Adrenal gland (tissue), 12 donors: ENCODE data around the gene THRB. TPM values are rescaled to one million over a fixed set of nuclear protein-coding genes. Genes with fewer than 3 reads are reported as not detected.

Source experiments
- DNase-seq, 7 donors: peaks; one replicate each; pipeline ENCODE4 v3.0.0-alpha.2; 2019 to 2020
- H3K27ac ChIP-seq, 5 donors: fragments of 200-600 bp; sonication (generic) in 4 of 5; 1 replicate in 3 of 5; 2 replicates in 2 of 5; pipeline versions ENCODE4 v1.5.1 to v1.8.0; 2016 to 2020; ENCODE audit warnings: mild to moderate bottlenecking in 1 of 5
- H3K27me3 ChIP-seq: fragments of 200-600 bp; 2 replicates; pipeline ENCODE4 v1.8.0; 2021
- H3K36me3 ChIP-seq, 2 donors: fragments of 200-600 bp; replicated peaks in 1 of 2; 1 replicate in 1 of 2; 2 replicates in 1 of 2; pipeline versions ENCODE4 v1.5.1 to v1.8.0; 2018 to 2022
- H3K4me1 ChIP-seq, 2 donors: fragments of 200-600 bp; replicated peaks in 1 of 2; 1 replicate in 1 of 2; 2 replicates in 1 of 2; pipeline versions ENCODE4 v1.5.1 to v1.8.0; 2018 to 2021
- H3K4me3 ChIP-seq, 4 donors: fragments of 200-600 bp; sonication (generic) in 3 of 4; one replicate each; pipeline ENCODE4 v1.5.1; 2016 to 2018
- H3K9me3 ChIP-seq, 3 donors: fragments of 200-600 bp; sonication (generic) in 1 of 3; replicated peaks in 1 of 3; 1 replicate in 2 of 3; 2 replicates in 1 of 3; pipeline versions ENCODE4 v1.5.1 to v1.8.0; 2016 to 2021
- CTCF ChIP-seq, 6 experiments: fragments of 450-650 bp in 4 of 6; fragments of 200-600 bp in 2 of 6; sonication (generic) in 1 of 6; IDR thresholded peaks; 1 replicate in 5 of 6; 2 replicates in 1 of 6; pipeline versions ENCODE4 v1.5.1 to v1.8.0; 2016 to 2021; ENCODE audit warnings: antibody characterized with exemption in 6 of 6, mild to moderate bottlenecking in 2 of 6, moderate library complexity in 1 of 6
- POLR2A ChIP-seq, 2 donors: fragments of 450-650 bp; IDR thresholded peaks; one replicate each; pipeline ENCODE4 v1.6.1; 2017; ENCODE audit warnings: antibody characterized with exemption in 2 of 2, mild to moderate bottlenecking in 2 of 2, moderate library complexity in 1 of 2
- WGBS, 4 donors: extraction: QIAGEN DNeasy Blood & Tissue Kit in 2 of 4; methylation state at CpG; one replicate each; pipeline versions ENCODE4 v1.1.5 to v1.1.7; 2013 to 2017; 5-methylcytosine and 5-hydroxymethylcytosine counted together
- intact Hi-C, 2 donors: fragments of 100-400 bp; cut with DNase I; formaldehyde crosslinking; loops; one replicate each; pipeline versions ENCODE4 v1.14.1 to v1.15.0; 2022 to 2023
- polyA plus RNA-seq, 3 donors: library from polyadenylated mRNA; stranded (reverse); fragments of 200-250 nt in 2 of 3; fragments of 350-450 nt in 1 of 3; fragmentation: Illumina TruSeq in 1 of 3; extraction: RNeasy Lipid Tissue Mini Kit (QIAGEN cat#74804) in 1 of 3; gene quantifications; one replicate each; pipeline ENCODE4 v1.2.3, GENCODE V29; 2013 to 2014
- total RNA-seq, 9 donors: library from RNA; depleted of rRNA in 4 of 9; stranded (reverse); fragments of >200 nt in 4 of 9; fragments of 120-200 nt in 1 of 9; fragmentation: NEBNext Ultra II Directional in 1 of 9; extraction: Animal tissue kit (Norgen Biotek cat#: 25700) in 1 of 9; gene quantifications; one replicate each; pipeline versions ENCODE4 v1.1.0 to v1.2.4, GENCODE V29; 2013 to 2023
- donor health status: healthy with polysubstance abuse.
- donor health status: Bipolar disorder and iron deficiency.
- donor health status: DM: yes; HTN: yes; CAD: no.
- donor health status: DM: no; HTN: no; CAD: no.
- donor health status: DM: no; HTN: no; CAD: no.
- donor health status: DM: yes; HTN: yes; CAD: no.

THRB gene
- total and polyA plus RNA-seq, 12 donors: 3.0 to 30.7 (median 13.5) TPM

- Histone ChIP-seq H3K4me1 (peaks cover 7 to 18% of the 10 kb centered on the region in 2 donors), H3K27ac (no peak overlapping the region), H3K36me3 (no peaks in the 10 kb centered on the region), H3K4me3 (no peak overlapping the region), H3K9me3 (no peaks in the 10 kb centered on the region), H3K27me3 (no peaks in the 10 kb centered on the region)
- TF ChIP-seq CTCF (IDR thresholded peaks at IDR 0.05) (no peak), POLR2A (IDR thresholded peaks at IDR 0.05) (no peak)
- intact Hi-C loops: no loop called here
- peak in 5 of 7 donors; percentile 24 to 57 (median 35) for DNase-seq
- WGBS, 4 donors: 63 to 72% (median 67%) methylated on average over 4 of the region's 4 CpGs
These were observed 273.6 kb downstream of the THRB start for GRCh38 chr3:24220859-24221657.

- H3K36me3 ChIP-seq: no peaks in the 10 kb centered on the region
- H3K9me3 ChIP-seq: no peaks in the 10 kb centered on the region
- no peak for TF ChIP-seq CTCF (IDR thresholded peaks at IDR 0.05)
- no peak for TF ChIP-seq POLR2A (IDR thresholded peaks at IDR 0.05)
- intact Hi-C loops: no loop called here
- no peak overlapping the region for H3K4me3 ChIP-seq
- no peak overlapping the region for H3K27ac ChIP-seq
- 63 to 83% (median 77%) methylated on average over 2 of the region's 2 CpGs for WGBS, 4 donors
- peaks cover 0 to 2% of the 10 kb centered on the region in 2 donors for H3K4me1 ChIP-seq
- H3K27me3 ChIP-seq: no peaks in the 10 kb centered on the region
- no peak for DNase-seq
These were observed 279.1 kb downstream of the THRB start for GRCh38 chr3:24215502-24215901.

GRCh38 chr3:24211381-24211780 lies 283.3 kb downstream of the THRB start:
- WGBS, 4 donors: 92 to 96% (median 93%) methylated on average over 3 of the region's 3 CpGs
- DNase-seq: no peak
- H3K27ac ChIP-seq: no peak overlapping the region
- no peaks in the 10 kb centered on the region for H3K27me3 ChIP-seq
- intact Hi-C loops: no loop called here
- TF ChIP-seq POLR2A (IDR thresholded peaks at IDR 0.05) (no peak), CTCF (IDR thresholded peaks at IDR 0.05) (no peak)
- H3K4me1 ChIP-seq: no peaks in the 10 kb centered on the region
- no peak overlapping the region for H3K4me3 ChIP-seq
- H3K36me3 ChIP-seq: no peaks in the 10 kb centered on the region
- no peaks in the 10 kb centered on the region for H3K9me3 ChIP-seq

GRCh38 chr3:24202071-24202470 lies 292.6 kb downstream of the THRB start:
- intact Hi-C loops: no loop called here
- Histone ChIP-seq H3K4me3 (no peak overlapping the region), H3K9me3 (no peaks in the 10 kb centered on the region), H3K4me1 (peaks cover 0 to 5% of the 10 kb centered on the region in 2 donors), H3K27me3 (no peaks in the 10 kb centered on the region), H3K36me3 (no peaks in the 10 kb centered on the region), H3K27ac (no peak overlapping the region)
- WGBS, 4 donors: 61 to 76% (median 67%) methylated on average over 2 of the region's 2 CpGs
- TF ChIP-seq POLR2A (IDR thresholded peaks at IDR 0.05) (no peak), CTCF (IDR thresholded peaks at IDR 0.05) (no peak)
- no peak for DNase-seq
